ENCODE results near the gene TRMU. TPM values are rescaled to one million over a fixed set of nuclear protein-coding genes. Genes with fewer than 3 reads are reported as not detected.

TRMU gene
- polyA plus RNA-seq, 1 donor (not counting 4 experiments of a cell fraction or from before 2014, with no cell fraction given): 33.6 TPM

GRCh38 chr22:46391486-46392136 is 56.1 kb downstream of the TRMU start:
- Histone ChIP-seq H3K36me3 (ENCODE audit: control insufficient read depth in 2 of 2, extremely low read depth in 1 of 2, insufficient read depth in 2 of 2, low read length in 2 of 2) (peaks cover 9 to 28% of the 10 kb centered on the region in 2 experiments), H3K27me3 (ENCODE audit: control insufficient read depth, extremely low read depth, insufficient read depth, low read length) (no peaks in the 10 kb centered on the region), H3K79me2 (ENCODE audit: control insufficient read depth, insufficient read depth, low read length) (no peaks in the 10 kb centered on the region), H3K4me1 (ENCODE audit: control insufficient read depth, extremely low read depth, insufficient read depth, low read length) (peaks cover 18% of the 10 kb centered on the region), H4K20me1 (ENCODE audit: control insufficient read depth, extremely low read depth, insufficient read depth, low read length) (no peaks in the 10 kb centered on the region), H3K9me1 (ENCODE audit: control insufficient read depth, extremely low read depth, insufficient read depth, low read length) (no peaks in the 10 kb centered on the region), H2AFZ (ENCODE audit: control insufficient read depth, low read length) (no peak overlapping the region), H3K9me3 (ENCODE audit: control insufficient read depth, low read depth, low read length) (no peaks in the 10 kb centered on the region), H3K4me3 (ENCODE audit: control insufficient read depth in 2 of 3, extremely low read depth in 1 of 3, insufficient read depth in 2 of 3, low read depth in 1 of 3, low read length in 3 of 3) (no peak overlapping the region), H3K27ac (ENCODE audit: control insufficient read depth, insufficient read depth, low read length) (no peak overlapping the region), H3K9ac (ENCODE audit: control insufficient read depth, extremely low read depth, insufficient read depth, low read length) (peak overlapping the region; percentile 7), H3K4me2 (ENCODE audit: control insufficient read depth, extremely low read depth, insufficient read depth, low read depth, low read length) (no peak overlapping the region)
- DNase-seq (ENCODE audit: low read depth, low spot score) (no peak), FAIRE-seq (no peak)
- TF ChIP-seq EZH2 (IDR thresholded peaks at IDR 0.05; ENCODE audit: low read length) (no peak), CTCF (optimal IDR thresholded peaks at IDR 0.05 in 1 of 3, IDR thresholded peaks at IDR 0.05 in 1 of 3, conservative IDR thresholded peaks at IDR 0.05 in 1 of 3; ENCODE audit: extremely low read depth in 1 of 3, insufficient read depth in 2 of 3, low read length in 3 of 3) (no peak)
- dilution Hi-C loops (cut with MboI; ENCODE audit: extremely low pct_ligation_motif_present, low sequenced_read_pairs): no loop called here

GRCh38 chr22:46392137-46392844 is 56.8 kb downstream of the TRMU start:
- dilution Hi-C loops (cut with MboI; ENCODE audit: extremely low pct_ligation_motif_present, low sequenced_read_pairs): no loop called here
- no peaks in the 10 kb centered on the region for H4K20me1 ChIP-seq (ENCODE audit: control insufficient read depth, extremely low read depth, insufficient read depth, low read length)
- H3K9ac ChIP-seq (ENCODE audit: control insufficient read depth, extremely low read depth, insufficient read depth, low read length): no peak overlapping the region
- H3K36me3 ChIP-seq (ENCODE audit: control insufficient read depth in 2 of 2, extremely low read depth in 1 of 2, insufficient read depth in 2 of 2, low read length in 2 of 2): peaks cover 11 to 30% of the 10 kb centered on the region in 2 experiments
- no peak for DNase-seq (ENCODE audit: low read depth, low spot score)
- no peaks in the 10 kb centered on the region for H3K9me3 ChIP-seq (ENCODE audit: control insufficient read depth, low read depth, low read length)
- no peak overlapping the region for H3K4me3 ChIP-seq (ENCODE audit: control insufficient read depth in 2 of 3, extremely low read depth in 1 of 3, insufficient read depth in 2 of 3, low read depth in 1 of 3, low read length in 3 of 3)
- no peaks in the 10 kb centered on the region for H3K27me3 ChIP-seq (ENCODE audit: control insufficient read depth, extremely low read depth, insufficient read depth, low read length)
- no peak for FAIRE-seq
- no peaks in the 10 kb centered on the region for H3K79me2 ChIP-seq (ENCODE audit: control insufficient read depth, insufficient read depth, low read length)
- TF ChIP-seq CTCF (optimal IDR thresholded peaks at IDR 0.05 in 1 of 3, IDR thresholded peaks at IDR 0.05 in 1 of 3, conservative IDR thresholded peaks at IDR 0.05 in 1 of 3; ENCODE audit: extremely low read depth in 1 of 3, insufficient read depth in 2 of 3, low read length in 3 of 3) (no peak), EZH2 (IDR thresholded peaks at IDR 0.05; ENCODE audit: low read length) (no peak)
- H3K9me1 ChIP-seq (ENCODE audit: control insufficient read depth, extremely low read depth, insufficient read depth, low read length): no peaks in the 10 kb centered on the region
- H3K4me2 ChIP-seq (ENCODE audit: control insufficient read depth, extremely low read depth, insufficient read depth, low read depth, low read length): no peak overlapping the region
- H3K4me1 ChIP-seq (ENCODE audit: control insufficient read depth, extremely low read depth, insufficient read depth, low read length): peaks cover 18% of the 10 kb centered on the region
- H3K27ac ChIP-seq (ENCODE audit: control insufficient read depth, insufficient read depth, low read length): no peak overlapping the region
- H2AFZ ChIP-seq (ENCODE audit: control insufficient read depth, low read length): no peak overlapping the region

Measured in keratinocyte (primary cell).